ENCODE data around the gene GLRX. TPM values are rescaled to one million over a fixed set of nuclear protein-coding genes. Genes with fewer than 3 reads are reported as not detected.

GLRX gene
- total and polyA plus RNA-seq, 11 donors = 69.7 to 293 (median 116) TPM

DNA sequence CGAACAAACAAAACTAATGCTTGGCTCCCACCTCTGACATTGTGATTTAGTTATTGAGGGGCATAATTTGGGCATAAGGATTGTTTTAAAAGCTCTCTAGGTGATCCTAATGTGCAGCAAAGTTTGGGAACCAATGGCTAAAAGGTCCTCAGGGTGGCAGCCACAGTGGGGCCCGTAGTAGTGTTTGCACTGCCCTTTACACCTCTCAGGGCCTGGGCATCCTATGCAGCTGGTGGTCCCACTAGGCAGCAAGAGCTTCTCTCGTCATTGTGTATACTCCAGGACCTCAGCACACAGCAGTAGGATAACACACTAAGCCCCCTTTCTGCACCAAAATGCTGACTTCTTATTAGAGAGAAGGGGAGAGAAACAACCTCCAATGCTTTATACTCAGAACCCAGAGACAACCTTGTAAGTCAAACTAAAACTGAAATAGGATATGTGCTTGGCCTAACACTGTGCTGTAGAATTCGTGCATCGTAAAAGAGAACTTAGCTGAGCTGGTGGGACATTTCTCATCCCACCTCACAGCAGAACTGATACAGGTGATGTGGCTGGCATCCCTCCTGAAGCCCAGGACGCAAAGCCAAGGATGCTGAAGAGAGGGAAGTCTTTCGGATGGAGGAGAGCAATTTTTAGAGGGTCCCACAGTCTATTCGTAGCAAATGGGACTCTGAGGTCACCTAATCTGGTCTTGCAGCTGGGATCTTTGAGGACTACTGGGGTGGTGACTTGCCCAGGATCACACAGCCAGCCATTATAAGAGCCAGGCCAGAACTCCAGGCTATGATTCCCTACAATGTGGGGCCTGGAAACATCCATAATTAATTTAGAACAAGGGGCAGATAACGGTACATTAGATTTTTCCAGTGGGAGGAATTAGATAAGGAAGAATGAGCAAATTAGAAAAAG lies 1.2 kb downstream of the GLRX start:
- DNase-seq (no peak), ATAC-seq (no peak)
- WGBS, 4 donors = 24 to 37% (median 30%) methylated on average over 9 of the region's 9 CpGs
- TF ChIP-seq POLR2A (IDR thresholded peaks at IDR 0.05) = no peak
- TF ChIP-seq, protein P1, sequence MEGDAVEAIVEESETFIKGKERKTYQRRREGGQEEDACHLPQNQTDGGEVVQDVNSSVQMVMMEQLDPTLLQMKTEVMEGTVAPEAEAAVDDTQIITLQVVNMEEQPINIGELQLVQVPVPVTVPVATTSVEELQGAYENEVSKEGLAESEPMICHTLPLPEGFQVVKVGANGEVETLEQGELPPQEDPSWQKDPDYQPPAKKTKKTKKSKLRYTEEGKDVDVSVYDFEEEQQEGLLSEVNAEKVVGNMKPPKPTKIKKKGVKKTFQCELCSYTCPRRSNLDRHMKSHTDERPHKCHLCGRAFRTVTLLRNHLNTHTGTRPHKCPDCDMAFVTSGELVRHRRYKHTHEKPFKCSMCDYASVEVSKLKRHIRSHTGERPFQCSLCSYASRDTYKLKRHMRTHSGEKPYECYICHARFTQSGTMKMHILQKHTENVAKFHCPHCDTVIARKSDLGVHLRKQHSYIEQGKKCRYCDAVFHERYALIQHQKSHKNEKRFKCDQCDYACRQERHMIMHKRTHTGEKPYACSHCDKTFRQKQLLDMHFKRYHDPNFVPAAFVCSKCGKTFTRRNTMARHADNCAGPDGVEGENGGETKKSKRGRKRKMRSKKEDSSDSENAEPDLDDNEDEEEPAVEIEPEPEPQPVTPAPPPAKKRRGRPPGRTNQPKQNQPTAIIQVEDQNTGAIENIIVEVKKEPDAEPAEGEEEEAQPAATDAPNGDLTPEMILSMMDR (IDR thresholded peaks at IDR 0.05) = no peak
- Histone ChIP-seq H3K27ac (peak overlapping the region; percentile 31 to 95 (median 88)), H3K36me3 (peaks cover 0 to 14% (median 8%) of the 10 kb centered on the region in 9 donors), H3K9me3 (no peaks in the 10 kb centered on the region), H3K27me3 (no peaks in the 10 kb centered on the region), H3K4me1 (peaks cover 12 to 81% (median 70%) of the 10 kb centered on the region in 12 donors), H3K4me3 (peak overlapping the region; percentile 44 to 93 (median 82))
- intact Hi-C loops (cut with DNase I) = no loop called here

DNA sequence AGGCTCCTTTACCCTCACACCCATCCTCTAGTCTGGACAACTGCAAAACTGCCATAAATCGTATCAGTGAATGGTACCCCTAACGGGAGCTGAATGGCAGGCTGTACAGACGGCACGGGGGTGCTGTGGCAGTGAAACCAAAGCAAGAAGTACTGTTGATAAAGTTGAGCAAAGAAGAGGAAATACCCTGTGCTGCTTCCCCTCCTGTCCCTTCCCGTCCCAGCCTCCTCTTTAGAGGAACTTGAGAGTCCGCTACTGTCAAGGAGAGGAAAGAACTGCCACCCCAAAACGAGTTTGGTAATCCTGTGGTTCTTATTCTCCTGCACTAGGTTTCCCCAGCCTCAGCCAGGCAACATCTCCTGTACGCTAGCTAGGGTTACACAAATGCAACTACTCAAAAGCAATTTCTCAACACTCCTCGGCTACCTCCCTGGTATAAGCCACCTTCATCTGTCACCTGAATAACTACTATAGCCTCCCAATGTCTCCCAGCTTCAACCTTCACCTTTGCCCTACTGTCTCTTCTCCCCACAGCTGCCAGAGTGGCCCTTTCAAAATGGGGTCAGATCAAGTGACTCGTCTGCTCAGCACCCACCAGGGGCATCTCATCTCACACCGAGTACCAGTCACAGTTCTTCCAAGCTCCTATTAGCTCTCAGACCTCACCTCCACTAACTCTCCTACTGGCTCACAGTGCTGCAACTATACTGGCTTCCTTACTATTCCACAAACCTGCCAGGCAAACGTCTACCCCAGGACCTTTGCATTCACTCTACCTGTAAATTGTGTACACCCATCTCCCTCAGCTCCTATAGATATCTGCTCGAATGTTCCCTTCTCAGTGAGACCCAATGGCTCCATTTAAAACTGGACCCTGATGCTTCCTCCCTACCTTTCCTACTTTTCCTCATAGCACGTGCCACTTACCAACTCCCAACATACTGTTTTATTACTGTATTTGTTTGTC lies 4.1 kb downstream of the GLRX start:
- DNase-seq (peak in 2 of 5 donors; percentile 37 to 39), ATAC-seq (peak in 3 of 4 donors; percentile 4 to 44 (median 8))
- Histone ChIP-seq H3K4me1 (peaks cover 7 to 82% (median 58%) of the 10 kb centered on the region in 12 donors), H3K27ac (peak overlapping the region in 11 of 12 donors; percentile 12 to 95 (median 66)), H3K9me3 (no peaks in the 10 kb centered on the region), H3K27me3 (no peaks in the 10 kb centered on the region), H3K4me3 (peak overlapping the region in 9 of 12 donors; percentile 24 to 93 (median 36)), H3K36me3 (peaks cover 0 to 43% (median 37%) of the 10 kb centered on the region in 9 donors)
- WGBS, 4 donors = 46 to 51% (median 48%) methylated on average over 14 of the region's 14 CpGs
- TF ChIP-seq, protein P1 (IDR thresholded peaks at IDR 0.05) = no peak
- no peak for TF ChIP-seq POLR2A (IDR thresholded peaks at IDR 0.05)
- intact Hi-C loops (cut with DNase I) = loop anchor here in 1 of 10 donors (5.0 kb wide), 1 partner anchor 36 kb away; no protein-coding TSS in a partner anchor

DNA sequence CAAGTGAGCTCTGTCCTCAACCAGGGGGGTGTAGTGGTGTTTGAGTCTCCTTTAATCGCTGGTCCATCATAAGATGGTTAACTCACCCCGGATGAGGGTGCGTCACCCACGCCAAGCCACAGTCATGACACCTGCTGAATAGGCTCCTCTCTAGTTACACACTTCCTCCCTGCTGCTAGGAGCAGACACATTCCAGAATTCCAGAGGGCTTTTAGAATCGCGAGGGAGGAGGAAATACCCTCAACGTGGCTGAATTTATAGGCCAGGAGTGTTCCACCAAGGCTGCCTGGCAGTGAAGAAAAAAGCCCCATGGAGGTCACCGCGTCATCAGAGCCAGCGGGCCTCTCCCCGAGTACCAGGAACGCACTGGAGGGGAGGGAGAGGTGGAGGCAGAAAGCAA lies 5.1 kb downstream of the GLRX start:
- intact Hi-C loops (cut with DNase I) = loop anchor here in 1 of 10 donors (5.0 kb wide), 1 partner anchor 35 kb away; no protein-coding TSS in a partner anchor
- TF ChIP-seq, protein P1 (IDR thresholded peaks at IDR 0.05) = no peak
- no peak for TF ChIP-seq POLR2A (IDR thresholded peaks at IDR 0.05)
- Histone ChIP-seq H3K4me1 (peaks cover 10 to 83% (median 56%) of the 10 kb centered on the region in 12 donors), H3K27me3 (no peaks in the 10 kb centered on the region), H3K4me3 (peak overlapping the region in 9 of 12 donors; percentile 24 to 93 (median 36)), H3K9me3 (no peaks in the 10 kb centered on the region), H3K27ac (peak overlapping the region in 11 of 12 donors; percentile 12 to 95 (median 66)), H3K36me3 (peaks cover 0 to 53% (median 41%) of the 10 kb centered on the region in 9 donors)
- WGBS, 4 donors = 37 to 50% (median 42%) methylated on average over 12 of the region's 12 CpGs
- DNase-seq (peak in 1 of 5 donors; percentile 45), ATAC-seq (peak in 3 of 4 donors; percentile 21 to 49 (median 46))

Measured in heart left ventricle (tissue), 16 donors.